Gastrocnemius medialis (tissue), 4 donors: Measurements from ENCODE around the gene PGAP3. TPM values are rescaled to one million over a fixed set of nuclear protein-coding genes. Genes with fewer than 3 reads are reported as not detected.

ENCODE experiments used
- ATAC-seq, 2 donors: fragments of 150-250 bp; one replicate each; pipeline ENCODE4 v1.9.1; 2016
- DNase-seq, 2 donors: peaks; one replicate each; pipeline ENCODE4 v3.0.0-alpha.2; 2019
- H3K27ac ChIP-seq, 4 donors: fragments of 200-600 bp; sonication (generic); 1 replicate in 1 of 4; 2 replicates in 3 of 4; pipeline ENCODE4 v1.5.1; 2016 to 2018; ENCODE audit warnings: mild to moderate bottlenecking in 2 of 4, moderate library complexity in 1 of 4
- H3K27me3 ChIP-seq, 3 donors: fragments of 200-600 bp; sonication (generic) in 2 of 3; 1 replicate in 1 of 3; 2 replicates in 2 of 3; pipeline versions ENCODE4 v1.5.1 to v1.6.0; 2016 to 2019; ENCODE audit warnings: mild to moderate bottlenecking in 1 of 3, moderate library complexity in 1 of 3
- H3K36me3 ChIP-seq, 2 donors: fragments of 200-600 bp; sonication (generic) in 1 of 2; one replicate each; pipeline ENCODE4 v1.5.1; 2017 to 2018
- H3K4me1 ChIP-seq, 2 donors: fragments of 200-600 bp; sonication (generic) in 1 of 2; one replicate each; pipeline ENCODE4 v1.5.1; 2016 to 2017; ENCODE audit warnings: mild to moderate bottlenecking in 2 of 2
- H3K4me3 ChIP-seq, 4 donors: fragments of 200-600 bp; sonication (generic) in 3 of 4; 1 replicate in 1 of 4; 2 replicates in 3 of 4; pipeline ENCODE4 v1.5.1; 2016 to 2019; ENCODE audit warnings: mild to moderate bottlenecking in 2 of 4
- H3K9me3 ChIP-seq, 3 donors: fragments of 200-600 bp; sonication (generic) in 2 of 3; 1 replicate in 1 of 3; 2 replicates in 2 of 3; pipeline ENCODE4 v1.5.1; 2016 to 2019
- POLR2A ChIP-seq, 2 donors: fragments of 450-650 bp; IDR thresholded peaks; one replicate each; pipeline ENCODE4 v1.6.1; 2017; ENCODE audit warnings: antibody characterized with exemption in 2 of 2, mild to moderate bottlenecking in 2 of 2, moderate library complexity in 2 of 2
- in situ Hi-C, 4 donors: fragments of 200-750 bp; cut with MboI; loops; one replicate each; pipeline versions ENCODE4 v1.15.0 to v1.8.0; 2017; ENCODE audit warnings: low sequenced_read_pairs in 4 of 4
- intact Hi-C: fragments of 100-400 bp; cut with DNase I; formaldehyde crosslinking; loops from one replicate; pipeline ENCODE4 v1.15.1; 2023; ENCODE audit warnings: low total_unique reads
- total RNA-seq, 4 donors: library from RNA; depleted of rRNA; stranded (reverse); fragments of >200 nt; gene quantifications; one replicate each; pipeline versions ENCODE4 v1.1.0 to v1.2.3, GENCODE V29; 2016
- TF ChIP-seq, protein P1 (sequence below), 5 experiments: fragments of 450-650 bp in 3 of 5; fragments of 200-600 bp in 2 of 5; sonication (generic) in 2 of 5; IDR thresholded peaks in 4 of 5; conservative IDR thresholded peaks in 1 of 5; 1 replicate in 4 of 5; 2 replicates in 1 of 5; pipeline ENCODE4 v1.5.1; 2016 to 2019; ENCODE audit warnings: antibody characterized with exemption in 5 of 5, mild to moderate bottlenecking in 3 of 5, moderate library complexity in 3 of 5

The PGAP3 gene
- total RNA-seq, 4 donors from 2014 or later: 4.3 to 9.5 (median 6.1) TPM

DNA sequence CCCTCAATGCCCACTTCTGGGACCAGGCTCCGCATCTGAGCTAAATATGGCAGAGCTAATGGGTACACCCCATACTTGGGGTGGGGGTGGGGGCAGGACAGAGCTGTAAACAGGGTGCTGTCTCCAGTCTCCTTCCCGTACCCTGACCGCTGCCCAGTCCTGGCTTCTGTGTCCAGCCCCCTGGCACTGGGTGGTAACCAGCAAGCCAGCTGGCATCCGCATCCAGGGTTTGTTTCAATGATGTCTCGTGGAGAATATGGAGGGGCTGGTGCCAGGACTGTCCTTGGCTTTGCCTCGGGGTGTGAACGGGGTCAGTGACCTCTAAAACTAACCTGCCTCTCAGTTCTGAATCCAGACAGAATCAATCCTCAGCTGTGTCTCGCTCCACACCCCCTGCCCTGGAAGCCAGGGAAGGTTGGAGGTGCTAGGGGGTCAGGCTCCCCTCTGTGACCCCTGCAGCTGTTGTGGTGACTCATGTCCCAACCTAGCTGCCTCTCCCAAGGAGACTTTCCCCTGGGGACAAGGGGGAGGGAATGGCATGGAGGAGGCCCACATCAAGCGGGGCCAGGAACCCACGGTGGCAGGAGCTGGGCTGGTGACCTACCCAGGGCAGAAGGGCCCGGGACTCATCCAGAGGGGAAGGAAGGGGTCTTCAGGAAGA is 21.1 kb downstream of the PGAP3 start:
- TF ChIP-seq, protein P1, sequence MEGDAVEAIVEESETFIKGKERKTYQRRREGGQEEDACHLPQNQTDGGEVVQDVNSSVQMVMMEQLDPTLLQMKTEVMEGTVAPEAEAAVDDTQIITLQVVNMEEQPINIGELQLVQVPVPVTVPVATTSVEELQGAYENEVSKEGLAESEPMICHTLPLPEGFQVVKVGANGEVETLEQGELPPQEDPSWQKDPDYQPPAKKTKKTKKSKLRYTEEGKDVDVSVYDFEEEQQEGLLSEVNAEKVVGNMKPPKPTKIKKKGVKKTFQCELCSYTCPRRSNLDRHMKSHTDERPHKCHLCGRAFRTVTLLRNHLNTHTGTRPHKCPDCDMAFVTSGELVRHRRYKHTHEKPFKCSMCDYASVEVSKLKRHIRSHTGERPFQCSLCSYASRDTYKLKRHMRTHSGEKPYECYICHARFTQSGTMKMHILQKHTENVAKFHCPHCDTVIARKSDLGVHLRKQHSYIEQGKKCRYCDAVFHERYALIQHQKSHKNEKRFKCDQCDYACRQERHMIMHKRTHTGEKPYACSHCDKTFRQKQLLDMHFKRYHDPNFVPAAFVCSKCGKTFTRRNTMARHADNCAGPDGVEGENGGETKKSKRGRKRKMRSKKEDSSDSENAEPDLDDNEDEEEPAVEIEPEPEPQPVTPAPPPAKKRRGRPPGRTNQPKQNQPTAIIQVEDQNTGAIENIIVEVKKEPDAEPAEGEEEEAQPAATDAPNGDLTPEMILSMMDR (IDR thresholded peaks at IDR 0.05 in 4 of 5, conservative IDR thresholded peaks at IDR 0.05 in 1 of 5): no peak
- TF ChIP-seq POLR2A (IDR thresholded peaks at IDR 0.05): peak; percentile 62 to 87
- in situ Hi-C loops (no loop called here), intact Hi-C loops (loop anchor here (10.0 kb wide), 1 partner anchor 472 kb away; the partner anchor contains the start of gene CACNB1)
- no peaks in the 10 kb centered on the region for H3K9me3 ChIP-seq
- ATAC-seq (peak; percentile 55 to 60), DNase-seq (peak; percentile 75 to 94)
- no peaks in the 10 kb centered on the region for H3K36me3 ChIP-seq
- H3K4me3 ChIP-seq: peak overlapping the region; percentile 52 to 62 (median 59)
- H3K27ac ChIP-seq: peak overlapping the region; percentile 96 to 99 (median 98)
- no peaks in the 10 kb centered on the region for H3K27me3 ChIP-seq
- peaks cover 63 to 81% of the 10 kb centered on the region in 2 donors for H3K4me1 ChIP-seq

DNA sequence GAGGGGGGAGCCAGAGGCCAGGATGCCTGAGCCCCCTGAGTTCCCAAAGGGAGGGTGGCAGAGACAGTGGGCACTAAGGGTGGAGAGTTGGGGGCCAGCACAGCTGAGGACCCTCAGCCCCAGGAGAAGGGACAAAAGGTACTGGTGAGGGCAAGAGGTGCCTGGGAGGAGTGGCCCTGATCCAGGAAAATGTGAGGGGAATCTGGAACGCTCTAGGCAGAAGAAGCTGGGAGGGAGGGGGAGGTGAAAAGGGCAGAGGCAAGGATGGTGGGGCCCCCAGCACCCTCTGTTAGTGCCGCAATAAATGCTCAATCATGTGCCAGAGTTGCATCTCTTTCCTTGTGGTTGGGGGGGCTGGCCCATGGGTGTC is 21.6 kb downstream of the PGAP3 start:
- TF ChIP-seq, protein P1 (IDR thresholded peaks at IDR 0.05 in 4 of 5, conservative IDR thresholded peaks at IDR 0.05 in 1 of 5): no peak
- TF ChIP-seq POLR2A (IDR thresholded peaks at IDR 0.05): no peak
- DNase-seq: no peak
- peak; percentile 2 to 9 for ATAC-seq
- in situ Hi-C loops: no loop called here
- Histone ChIP-seq H3K9me3 (no peaks in the 10 kb centered on the region), H3K4me3 (peak overlapping the region; percentile 52 to 62 (median 59)), H3K27ac (peak overlapping the region; percentile 96 to 99 (median 98)), H3K36me3 (no peaks in the 10 kb centered on the region), H3K27me3 (no peaks in the 10 kb centered on the region), H3K4me1 (peaks cover 66 to 82% of the 10 kb centered on the region in 2 donors)
- intact Hi-C loops: loop anchor here (10.0 kb wide), 1 partner anchor 471 kb away; the partner anchor contains the start of gene CACNB1

DNA sequence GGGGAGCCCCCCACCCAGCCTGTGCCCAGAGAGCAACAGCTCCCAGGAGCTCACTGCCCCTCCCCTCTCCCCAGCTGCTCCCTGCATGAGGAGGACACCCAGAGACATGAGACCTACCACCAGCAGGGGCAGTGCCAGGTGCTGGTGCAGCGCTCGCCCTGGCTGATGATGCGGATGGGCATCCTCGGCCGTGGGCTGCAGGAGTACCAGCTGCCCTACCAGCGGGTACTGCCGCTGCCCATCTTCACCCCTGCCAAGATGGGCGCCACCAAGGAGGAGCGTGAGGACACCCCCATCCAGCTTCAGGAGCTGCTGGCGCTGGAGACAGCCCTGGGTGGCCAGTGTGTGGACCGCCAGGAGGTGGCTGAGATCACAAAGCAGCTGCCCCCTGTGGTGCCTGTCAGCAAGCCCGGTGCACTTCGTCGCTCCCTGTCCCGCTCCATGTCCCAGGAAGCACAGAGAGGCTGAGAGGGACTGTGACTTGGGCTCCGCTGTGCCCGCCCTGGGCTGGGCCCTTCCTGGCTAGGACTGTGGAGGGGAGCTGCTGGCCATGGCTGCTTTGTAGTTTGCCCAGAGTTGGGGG is 22.1 kb downstream of the PGAP3 start:
- in situ Hi-C loops: no loop called here
- Histone ChIP-seq H3K27ac (peak overlapping the region; percentile 96 to 99 (median 98)), H3K4me1 (peaks cover 67 to 82% of the 10 kb centered on the region in 2 donors), H3K4me3 (peak overlapping the region; percentile 52 to 62 (median 59)), H3K27me3 (no peaks in the 10 kb centered on the region), H3K36me3 (no peaks in the 10 kb centered on the region), H3K9me3 (no peaks in the 10 kb centered on the region)
- TF ChIP-seq POLR2A (IDR thresholded peaks at IDR 0.05): peak; percentile 35 to 56
- TF ChIP-seq, protein P1 (IDR thresholded peaks at IDR 0.05 in 4 of 5, conservative IDR thresholded peaks at IDR 0.05 in 1 of 5): peak; percentile 23 to 41 (median 28)
- ATAC-seq (peak; percentile 34 to 48), DNase-seq (peak; percentile 70 to 88)
- intact Hi-C loops: loop anchor here (2.0 to 10.0 kb wide), 2 partner anchors 29 to 471 kb away; partner anchors contain the start of genes CACNB1 and STARD3

DNA sequence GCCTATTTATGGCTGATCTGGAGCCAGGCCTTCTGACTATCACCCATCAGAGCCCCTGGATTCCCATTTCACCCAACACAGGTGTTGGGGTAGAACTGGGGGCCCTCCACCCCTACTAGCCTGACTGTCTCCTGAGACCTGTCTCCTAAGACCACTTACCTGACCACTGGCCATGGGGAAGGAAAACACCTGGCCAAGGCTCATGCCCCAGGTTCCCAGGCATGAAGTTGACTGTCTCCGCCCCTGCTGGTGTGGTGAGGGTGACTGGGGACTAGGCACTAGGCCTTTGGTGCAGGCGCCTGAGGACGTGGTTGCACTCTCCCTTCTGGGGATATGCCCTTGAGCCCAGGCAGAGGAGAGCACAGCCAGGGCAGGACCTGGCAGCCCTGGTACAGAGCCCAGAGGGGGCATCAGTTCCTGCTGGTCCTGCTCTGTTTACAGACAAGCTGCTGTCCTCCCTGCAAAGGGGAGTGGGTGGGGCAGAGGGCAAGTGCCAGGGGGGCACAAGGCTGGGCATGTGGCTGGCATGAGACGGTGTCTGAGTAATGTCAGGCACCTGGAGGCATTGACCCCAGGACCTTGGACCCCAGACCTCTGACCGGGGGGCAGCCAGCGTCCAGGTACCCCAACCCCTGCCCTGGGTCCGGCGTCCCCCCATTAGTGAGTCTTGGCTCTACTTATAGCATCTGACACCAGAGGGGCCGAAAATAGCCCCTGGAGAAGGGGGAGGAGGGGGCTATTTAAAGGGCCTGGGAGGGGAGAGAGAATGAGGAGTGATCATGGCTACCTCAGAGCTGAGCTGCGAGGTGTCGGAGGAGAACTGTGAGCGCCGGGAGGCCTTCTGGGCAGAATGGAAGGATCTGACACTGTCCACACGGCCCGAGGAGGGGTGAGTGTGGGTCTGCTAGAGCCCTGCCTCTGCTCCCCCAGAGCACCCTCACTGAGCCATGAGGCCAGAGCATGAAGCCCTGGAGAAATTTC is 23.0 kb downstream of the PGAP3 start, which contains the start of gene TCAP:
Gene TCAP, plus strand, starts transcription at position 769 of the 981 bp plus-strand sequence. Its CDS starts 11 bp downstream, at position 780.
- DNase-seq (peak in 1 of 2 donors; percentile 81), ATAC-seq (peak; percentile 14 to 26)
- H3K4me3 ChIP-seq: peak within 1 kb of the TSS; percentile 52 to 62 (median 59)
- H3K36me3 ChIP-seq: no peaks in the 10 kb centered on the region
- H3K4me1 ChIP-seq: peaks cover 75 to 85% of the 10 kb centered on the region in 2 donors
- intact Hi-C loops (loop anchor here (2.0 to 10.0 kb wide), 3 partner anchors 28 to 470 kb away; partner anchors contain the start of genes CACNB1 and STARD3), in situ Hi-C loops (no loop called here)
- peak within 1 kb of the TSS; percentile 96 to 99 (median 98) for H3K27ac ChIP-seq
- no peaks in the 10 kb centered on the region for H3K27me3 ChIP-seq
- TF ChIP-seq, protein P1 (IDR thresholded peaks at IDR 0.05 in 4 of 5, conservative IDR thresholded peaks at IDR 0.05 in 1 of 5): no peak
- TF ChIP-seq POLR2A (IDR thresholded peaks at IDR 0.05): peak in 1 of 2 donors; percentile 79
- H3K9me3 ChIP-seq: no peaks in the 10 kb centered on the region
